Hepatocyte (in vitro differentiated cells): ENCODE data around the gene TMEM123. TPM values are rescaled to one million over a fixed set of nuclear protein-coding genes. Genes with fewer than 3 reads are reported as not detected.
"Not testable (repeated sequence)": the region's sequence is repeated elsewhere in the genome, so short reads cannot be mapped to it uniquely, and the experiment has no call there.

ENCODE experiments used
- DNase-seq: peaks from one replicate; pipeline ENCODE4 v3.0.0-alpha.2; 2016; ENCODE audit warnings: low spot score
- H2AFZ ChIP-seq: fragments of 200-600 bp; sonication (generic); 2 replicates; pipeline ENCODE4 v1.6.0; 2016; ENCODE audit warnings: antibody characterized with exemption, mild to moderate bottlenecking
- H3K27ac ChIP-seq: fragments of 200-600 bp; sonication (generic); 2 replicates; pipeline ENCODE4 v1.5.1; 2016; ENCODE audit warnings: mild to moderate bottlenecking
- H3K27me3 ChIP-seq: fragments of 200-600 bp; sonication (generic); 2 replicates; pipeline ENCODE4 v1.6.1; 2016
- H3K36me3 ChIP-seq: fragments of 200-600 bp; sonication (generic); replicated peaks from 2 replicates; pipeline ENCODE4 v1.5.1; 2016; ENCODE audit warnings: low read depth; ENCODE audit not compliant: insufficient read depth
- H3K4me1 ChIP-seq: fragments of 200-600 bp; sonication (generic); 2 replicates; pipeline ENCODE4 v1.5.1; 2016; ENCODE audit warnings: mild to moderate bottlenecking, moderate library complexity; ENCODE audit not compliant: insufficient read depth
- H3K4me2 ChIP-seq: fragments of 200-600 bp; sonication (generic); 2 replicates; pipeline ENCODE4 v1.6.0; 2016
- H3K4me3 ChIP-seq: fragments of 200-600 bp; sonication (generic); 2 replicates; pipeline ENCODE4 v1.5.1; 2016; ENCODE audit warnings: mild to moderate bottlenecking
- H3K79me2 ChIP-seq: fragments of 200-600 bp; sonication (generic); 2 replicates; pipeline ENCODE4 v1.6.0; 2017; ENCODE audit warnings: mild to moderate bottlenecking
- H3K9me2 ChIP-seq: fragments of 200-600 bp; sonication (generic); replicated peaks from 2 replicates; pipeline ENCODE4 v1.6.0; 2017; ENCODE audit warnings: mild to moderate bottlenecking; ENCODE audit not compliant: insufficient read depth
- H3K9me3 ChIP-seq: fragments of 200-600 bp; sonication (generic); 2 replicates; pipeline ENCODE4 v1.5.1; 2016; ENCODE audit warnings: low read depth, mild to moderate bottlenecking
- H4K20me1 ChIP-seq: fragments of 200-600 bp; sonication (generic); 2 replicates; pipeline ENCODE4 v1.6.0; 2016; ENCODE audit warnings: mild to moderate bottlenecking; ENCODE audit not compliant: insufficient read depth, poor library complexity, severe bottlenecking
- EZH2 ChIP-seq: fragments of 200-600 bp; sonication (generic); IDR thresholded peaks from 2 replicates; pipeline ENCODE4 v1.6.1; 2016; ENCODE audit warnings: antibody characterized with exemption, mild to moderate bottlenecking, borderline replicate concordance
- EZH2phosphoT487 ChIP-seq: fragments of 200-600 bp; sonication (generic); IDR thresholded peaks from one replicate; pipeline ENCODE4 v1.6.1; 2018; ENCODE audit warnings: antibody characterized with exemption, mild to moderate bottlenecking, low read depth, moderate library complexity; ENCODE audit not compliant: unreplicated experiment, severe bottlenecking
- WGBS: methylation state at CpG from one replicate; pipeline ENCODE4 v1.1.6; 2016; ENCODE audit warnings: low lambda C conversion rate; ENCODE audit errors: missing lambda C conversion rate; 5-methylcytosine and 5-hydroxymethylcytosine counted together
- polyA plus RNA-seq: library from polyadenylated mRNA; unstranded; fragments of >200 nt; fragmentation: Nextera tagmentation; extraction: Ambion mirVana; gene quantifications from 2 replicates; pipeline ENCODE4 v1.2.1, GENCODE V29; 2016
- total RNA-seq: library from RNA; depleted of rRNA; stranded (reverse); fragments of >200 nt; gene quantifications from 2 replicates; pipeline ENCODE4 v1.2.3, GENCODE V29; 2014
- TF ChIP-seq, protein P1 (sequence below): fragments of 200-600 bp; sonication (generic); IDR thresholded peaks from 2 replicates; pipeline ENCODE4 v1.5.1; 2016; ENCODE audit warnings: antibody characterized with exemption, mild to moderate bottlenecking; ENCODE audit not compliant: poor library complexity

The TMEM123 gene
- total and polyA plus RNA-seq, 2 experiments from 2014 or later = 122 to 182 TPM

DNA sequence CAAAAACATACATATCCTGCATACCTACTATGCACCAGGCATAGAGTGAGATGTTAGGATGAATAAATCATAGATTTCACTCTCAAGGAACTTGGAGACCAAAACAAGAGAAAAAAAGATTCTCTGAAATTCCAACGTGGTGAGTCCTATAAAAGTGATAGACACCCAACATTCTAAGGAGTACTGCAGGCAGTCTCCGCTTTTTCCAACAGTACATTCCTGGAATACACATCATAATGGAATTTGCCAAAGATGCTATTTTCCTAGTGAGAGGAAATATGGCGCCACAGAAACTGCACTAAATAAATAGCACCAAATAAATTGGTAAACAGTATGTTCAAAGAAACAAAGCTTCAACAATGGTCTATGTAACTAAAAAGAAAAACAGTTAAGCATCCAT is 6.0 kb downstream of the TMEM123 start:
- Histone ChIP-seq H2AFZ (no peak overlapping the region), H3K79me2 (peaks cover 98% of the 10 kb centered on the region), H4K20me1 (peaks cover 17% of the 10 kb centered on the region), H3K27me3 (no peaks in the 10 kb centered on the region), H3K9me3 (no peaks in the 10 kb centered on the region), H3K4me3 (no peak overlapping the region), H3K4me1 (peaks cover 35% of the 10 kb centered on the region), H3K4me2 (no peak overlapping the region), H3K36me3 (no peaks in the 10 kb centered on the region), H3K27ac (no peak overlapping the region), H3K9me2 (no peaks in the 10 kb centered on the region)
- whole genome bisulfite sequencing = 76% methylated on average over 3 of the region's 3 CpGs
- DNase-seq = no peak
- no peak for TF ChIP-seq EZH2phosphoT487
- no peak for TF ChIP-seq EZH2
- TF ChIP-seq, protein P1, sequence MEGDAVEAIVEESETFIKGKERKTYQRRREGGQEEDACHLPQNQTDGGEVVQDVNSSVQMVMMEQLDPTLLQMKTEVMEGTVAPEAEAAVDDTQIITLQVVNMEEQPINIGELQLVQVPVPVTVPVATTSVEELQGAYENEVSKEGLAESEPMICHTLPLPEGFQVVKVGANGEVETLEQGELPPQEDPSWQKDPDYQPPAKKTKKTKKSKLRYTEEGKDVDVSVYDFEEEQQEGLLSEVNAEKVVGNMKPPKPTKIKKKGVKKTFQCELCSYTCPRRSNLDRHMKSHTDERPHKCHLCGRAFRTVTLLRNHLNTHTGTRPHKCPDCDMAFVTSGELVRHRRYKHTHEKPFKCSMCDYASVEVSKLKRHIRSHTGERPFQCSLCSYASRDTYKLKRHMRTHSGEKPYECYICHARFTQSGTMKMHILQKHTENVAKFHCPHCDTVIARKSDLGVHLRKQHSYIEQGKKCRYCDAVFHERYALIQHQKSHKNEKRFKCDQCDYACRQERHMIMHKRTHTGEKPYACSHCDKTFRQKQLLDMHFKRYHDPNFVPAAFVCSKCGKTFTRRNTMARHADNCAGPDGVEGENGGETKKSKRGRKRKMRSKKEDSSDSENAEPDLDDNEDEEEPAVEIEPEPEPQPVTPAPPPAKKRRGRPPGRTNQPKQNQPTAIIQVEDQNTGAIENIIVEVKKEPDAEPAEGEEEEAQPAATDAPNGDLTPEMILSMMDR = no peak

- H3K36me3 ChIP-seq, H2AFZ ChIP-seq, DNase-seq, H3K9me2 ChIP-seq, H3K27ac ChIP-seq, H3K27me3 ChIP-seq, H3K9me3 ChIP-seq, H3K4me2 ChIP-seq, H3K4me3 ChIP-seq: not testable (repeated sequence)
- peaks cover 24% of the 10 kb centered on the region for H3K4me1 ChIP-seq
- WGBS = 93% methylated on average over 5 of the region's 5 CpGs
- peaks cover 95% of the 10 kb centered on the region for H3K79me2 ChIP-seq
- peaks cover 12% of the 10 kb centered on the region for H4K20me1 ChIP-seq
Observed at GRCh38 chr11:102444693-102445092, 7.9 kb downstream of the TMEM123 start.

- not testable (repeated sequence) for H3K9me2 ChIP-seq, H3K4me3 ChIP-seq, H3K9me3 ChIP-seq, H3K27me3 ChIP-seq, H2AFZ ChIP-seq, H3K36me3 ChIP-seq, DNase-seq, H3K4me2 ChIP-seq, H3K27ac ChIP-seq
- WGBS = 97% methylated on average over 4 of the region's 4 CpGs
- H3K79me2 ChIP-seq = peaks cover 91% of the 10 kb centered on the region
- H4K20me1 ChIP-seq = peaks cover 12% of the 10 kb centered on the region
- H3K4me1 ChIP-seq = peaks cover 20% of the 10 kb centered on the region
Observed at GRCh38 chr11:102444142-102444541, 8.4 kb downstream of the TMEM123 start.

DNA sequence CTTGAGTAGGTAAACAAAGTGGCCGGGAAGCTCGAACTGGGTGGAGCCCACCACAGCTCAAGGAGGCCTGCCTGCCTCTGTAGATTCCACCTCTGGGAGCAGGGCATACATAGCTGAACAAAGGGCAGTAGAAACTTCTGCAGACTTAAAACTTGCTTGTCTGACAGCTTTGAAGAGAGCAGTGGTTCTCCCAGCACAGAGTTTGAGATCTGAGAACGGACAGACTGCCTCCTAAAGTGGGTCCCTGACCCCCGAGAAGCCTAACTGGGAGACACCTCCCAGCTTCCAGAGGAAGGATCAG is 13.6 kb downstream of the TMEM123 start:
- not testable (repeated sequence) for H3K9me2 ChIP-seq, H3K4me3 ChIP-seq, H3K9me3 ChIP-seq, H3K36me3 ChIP-seq, H3K4me1 ChIP-seq, H2AFZ ChIP-seq, H3K27me3 ChIP-seq, H4K20me1 ChIP-seq, DNase-seq
- Histone ChIP-seq H3K79me2 (peaks cover 87% of the 10 kb centered on the region), H3K4me2 (peak overlapping the region; percentile 30), H3K27ac (peak overlapping the region; percentile 24)
- WGBS = 38% methylated on average over 4 of the region's 4 CpGs

DNA sequence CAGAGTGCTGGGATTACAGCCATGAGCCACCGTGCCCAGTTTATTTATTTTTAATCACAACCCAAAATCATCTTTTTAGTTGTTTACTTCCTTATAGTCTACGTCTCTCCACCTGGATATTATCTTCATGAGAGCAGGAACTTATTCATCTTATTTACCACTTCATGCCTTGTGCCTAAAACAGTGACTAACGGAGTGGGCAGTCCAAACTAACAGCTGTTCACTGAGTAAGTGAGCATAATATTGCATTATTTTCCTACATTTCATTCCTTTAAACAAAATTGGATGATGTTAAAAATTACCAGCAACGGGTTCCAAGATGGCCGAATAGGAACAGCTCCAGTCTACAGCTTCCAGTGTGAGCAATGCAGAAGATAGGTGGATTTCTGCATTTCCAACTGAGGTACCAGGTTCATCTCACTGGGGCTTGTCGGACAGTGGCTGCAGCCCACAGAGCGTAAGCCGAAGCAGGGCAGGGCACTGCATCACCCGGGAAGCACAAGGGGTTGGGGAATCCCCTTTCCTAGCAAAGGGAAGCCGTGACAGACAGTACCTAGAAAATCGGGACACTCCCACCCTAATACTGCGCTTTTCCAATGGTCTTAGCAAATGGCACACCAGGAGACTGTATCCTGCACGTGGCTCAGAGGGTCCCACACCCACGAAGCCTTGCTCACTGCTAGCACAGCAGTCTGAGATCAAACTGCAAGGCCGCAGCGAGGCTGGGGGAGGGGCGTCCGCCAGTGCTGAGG is 14.1 kb downstream of the TMEM123 start:
- Histone ChIP-seq H3K79me2 (peaks cover 87% of the 10 kb centered on the region), H3K36me3 (no peaks in the 10 kb centered on the region), H3K4me1 (no peaks in the 10 kb centered on the region), H2AFZ (no peak overlapping the region), H3K4me2 (peak overlapping the region; percentile 30), H3K4me3 (no peak overlapping the region), H3K27me3 (no peaks in the 10 kb centered on the region), H3K9me3 (no peaks in the 10 kb centered on the region), H3K9me2 (no peaks in the 10 kb centered on the region), H3K27ac (peak overlapping the region; percentile 63), H4K20me1 (no peaks in the 10 kb centered on the region)
- TF ChIP-seq, protein P1 = no peak
- TF ChIP-seq EZH2phosphoT487 (no peak), EZH2 (no peak)
- DNase-seq = peak; percentile 35
- WGBS = 71% methylated on average over 18 of the region's 18 CpGs
